HG02938 (cell line): ENCODE data around the gene RBM19.
A peak's percentile ranks its signal among the peaks of the same experiment; 100 is the strongest.
"Not testable (repeated sequence)": the region's sequence is repeated elsewhere in the genome, so short reads cannot be mapped to it uniquely, and the experiment has no call there.

ENCODE experiments used
- ATAC-seq: cut with Tn5 transposase; IDR thresholded peaks from one replicate; pipeline ENCODE4 v1.9.1; 2021; ENCODE audit warnings: mild to moderate bottlenecking, moderate library complexity; ENCODE audit not compliant: unreplicated experiment

Gene RBM19, protein sequence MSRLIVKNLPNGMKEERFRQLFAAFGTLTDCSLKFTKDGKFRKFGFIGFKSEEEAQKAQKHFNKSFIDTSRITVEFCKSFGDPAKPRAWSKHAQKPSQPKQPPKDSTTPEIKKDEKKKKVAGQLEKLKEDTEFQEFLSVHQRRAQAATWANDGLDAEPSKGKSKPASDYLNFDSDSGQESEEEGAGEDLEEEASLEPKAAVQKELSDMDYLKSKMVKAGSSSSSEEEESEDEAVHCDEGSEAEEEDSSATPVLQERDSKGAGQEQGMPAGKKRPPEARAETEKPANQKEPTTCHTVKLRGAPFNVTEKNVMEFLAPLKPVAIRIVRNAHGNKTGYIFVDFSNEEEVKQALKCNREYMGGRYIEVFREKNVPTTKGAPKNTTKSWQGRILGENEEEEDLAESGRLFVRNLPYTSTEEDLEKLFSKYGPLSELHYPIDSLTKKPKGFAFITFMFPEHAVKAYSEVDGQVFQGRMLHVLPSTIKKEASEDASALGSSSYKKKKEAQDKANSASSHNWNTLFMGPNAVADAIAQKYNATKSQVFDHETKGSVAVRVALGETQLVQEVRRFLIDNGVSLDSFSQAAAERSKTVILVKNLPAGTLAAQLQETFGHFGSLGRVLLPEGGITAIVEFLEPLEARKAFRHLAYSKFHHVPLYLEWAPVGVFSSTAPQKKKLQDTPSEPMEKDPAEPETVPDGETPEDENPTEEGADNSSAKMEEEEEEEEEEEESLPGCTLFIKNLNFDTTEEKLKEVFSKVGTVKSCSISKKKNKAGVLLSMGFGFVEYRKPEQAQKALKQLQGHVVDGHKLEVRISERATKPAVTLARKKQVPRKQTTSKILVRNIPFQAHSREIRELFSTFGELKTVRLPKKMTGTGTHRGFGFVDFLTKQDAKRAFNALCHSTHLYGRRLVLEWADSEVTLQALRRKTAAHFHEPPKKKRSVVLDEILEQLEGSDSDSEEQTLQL

DNA sequence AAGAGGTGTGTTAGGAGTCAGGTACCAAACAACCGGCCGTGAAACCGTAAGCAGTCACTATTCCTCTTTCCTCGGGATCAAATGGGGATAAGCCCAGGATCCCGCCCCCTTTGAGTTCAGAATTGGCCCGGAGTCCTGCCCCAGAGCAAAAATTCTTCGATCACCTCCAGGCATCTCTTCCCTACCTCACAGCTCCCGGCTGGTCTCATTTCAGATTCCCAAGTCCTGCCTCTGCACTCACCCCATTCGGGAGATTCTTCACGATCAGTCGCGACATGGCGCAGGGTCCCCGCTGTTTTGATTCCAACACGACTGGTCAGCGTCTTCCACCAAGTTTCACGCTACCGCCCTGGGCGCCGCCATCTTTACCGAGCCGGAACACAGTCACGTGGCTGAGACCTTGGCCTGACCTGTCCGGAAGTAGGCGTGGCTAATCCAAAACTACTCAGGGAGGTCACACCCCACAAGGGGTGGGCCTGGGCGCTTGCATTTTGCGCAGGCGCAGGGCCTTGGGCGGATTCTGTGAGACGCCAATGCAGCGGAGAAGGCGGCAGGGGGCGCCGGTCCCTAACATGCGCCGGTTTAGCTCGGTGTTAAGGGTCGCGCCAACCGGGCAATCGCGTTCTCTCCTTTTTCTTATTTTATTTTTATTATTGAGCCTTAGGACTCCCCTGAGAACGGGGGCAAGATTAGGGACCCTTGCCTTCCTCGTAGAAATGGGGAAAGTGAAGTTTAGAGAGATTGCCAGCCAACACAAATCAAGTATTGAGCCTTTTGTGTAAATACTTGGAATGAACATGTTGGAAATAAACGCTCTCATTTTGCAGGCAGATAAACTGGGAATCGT is at the start of gene RBM19:
TSS of gene RBM19 (minus strand) at position 375 of the 847 bp plus-strand sequence. CDS start at position 277, 98 bp downstream.
- ATAC-seq, result peak; percentile 96

GRCh38 chr12:114015851-114016250 is 49.7 kb upstream of the RBM19 start:
- no peak for ATAC-seq

DNA sequence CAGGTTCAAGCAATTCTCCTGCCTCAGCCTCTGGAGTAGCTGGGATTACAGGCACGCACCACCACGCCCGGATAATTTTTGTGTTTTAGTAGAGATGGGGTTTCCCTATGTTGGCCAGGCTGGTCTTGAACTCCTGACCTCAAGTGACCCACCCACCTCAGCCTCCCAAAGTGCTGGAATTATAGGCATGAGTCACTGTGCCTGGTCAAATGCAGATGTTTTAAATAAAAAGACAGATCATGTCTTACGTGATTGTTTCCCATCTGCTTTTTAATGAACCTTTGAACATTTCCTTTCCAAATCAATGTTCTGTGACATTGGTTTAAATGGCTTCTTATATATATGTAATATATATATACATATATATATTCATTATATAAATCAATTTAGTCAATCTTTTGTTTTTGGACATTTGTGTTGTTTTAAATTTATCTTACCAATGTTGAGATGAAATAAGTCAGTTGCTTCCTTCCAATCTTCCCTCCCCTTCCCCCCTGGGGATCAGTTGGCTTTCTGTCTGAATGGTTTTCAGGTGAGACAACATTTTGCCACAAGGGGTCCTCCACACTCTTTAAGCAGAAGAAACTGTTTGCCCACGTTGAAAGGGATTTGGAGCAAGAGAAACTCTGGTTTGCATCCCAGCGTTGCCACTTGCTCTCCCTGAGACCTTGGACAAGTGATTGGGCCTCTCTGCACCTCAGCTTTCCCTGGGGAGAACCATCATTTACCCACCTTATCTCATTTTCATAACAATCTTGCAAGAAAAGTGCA is 47.6 kb upstream of the RBM19 start:
- no peak for ATAC-seq

DNA sequence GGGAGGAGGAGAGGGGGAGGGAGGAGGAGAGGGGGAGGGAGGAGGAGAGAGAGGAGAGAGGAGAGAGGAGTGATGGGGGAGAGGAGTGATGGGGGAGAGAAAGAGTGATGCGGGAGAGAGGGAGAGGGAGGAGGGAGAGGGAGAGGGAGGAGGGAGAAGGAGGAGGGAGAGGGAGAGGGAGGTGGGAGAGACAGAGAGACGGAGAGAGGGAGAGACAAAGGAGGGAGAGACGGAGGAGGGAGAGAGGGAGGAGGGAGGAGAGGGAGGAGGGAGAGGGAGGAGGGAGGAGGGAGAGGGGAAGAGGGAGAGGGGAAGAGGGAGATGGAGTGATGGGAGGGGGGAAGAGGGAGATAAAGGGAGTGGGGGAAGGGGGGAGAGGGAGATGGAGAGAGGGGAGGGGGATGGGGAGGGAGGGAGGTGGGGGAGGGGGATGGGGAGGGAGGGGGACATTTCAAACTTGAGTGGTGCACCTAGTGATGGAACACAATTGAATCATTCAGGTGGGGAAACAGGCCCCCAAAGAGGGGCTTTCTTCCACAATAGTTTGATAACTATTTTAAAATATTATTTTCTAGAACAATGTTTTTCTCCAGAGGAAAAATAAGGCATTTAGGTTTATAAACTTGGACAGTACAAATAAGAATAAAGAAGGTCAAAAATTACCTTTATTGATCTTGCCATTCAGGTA is 46.8 kb upstream of the RBM19 start:
- ATAC-seq, result no peak

- ATAC-seq, result no peak
Observed at GRCh38 chr12:114011711-114012110, 45.6 kb upstream of the RBM19 start.

GRCh38 chr12:114006482-114007425 is 40.6 kb upstream of the RBM19 start:
- ATAC-seq, result no peak

- no peak for ATAC-seq
Observed at GRCh38 chr12:114004402-114004801, 38.3 kb upstream of the RBM19 start.

DNA sequence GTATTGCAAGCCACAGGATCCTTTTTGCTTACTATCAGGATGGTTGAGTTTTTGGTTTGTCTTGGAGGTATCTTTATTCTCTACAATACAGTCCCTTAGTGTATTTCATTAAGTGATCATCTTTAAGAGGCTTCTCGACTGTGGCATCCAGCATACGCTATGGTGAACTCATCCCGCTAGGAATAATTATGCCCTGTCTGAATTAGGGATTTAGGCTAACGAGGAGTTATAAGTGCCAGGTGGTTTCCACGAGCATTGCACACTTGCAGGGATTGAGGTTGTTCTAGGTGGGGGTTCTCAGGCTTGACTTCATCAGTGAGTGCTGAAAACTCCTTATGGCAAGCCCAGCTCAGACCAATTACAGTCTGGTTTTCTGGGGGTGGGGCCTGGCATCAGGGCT is 37.2 kb upstream of the RBM19 start:
- ATAC-seq, result no peak

GRCh38 chr12:114001511-114002340 is 35.6 kb upstream of the RBM19 start:
- no peak for ATAC-seq

- ATAC-seq, result no peak
Observed at GRCh38 chr12:114000861-114001260, 34.7 kb upstream of the RBM19 start.

DNA sequence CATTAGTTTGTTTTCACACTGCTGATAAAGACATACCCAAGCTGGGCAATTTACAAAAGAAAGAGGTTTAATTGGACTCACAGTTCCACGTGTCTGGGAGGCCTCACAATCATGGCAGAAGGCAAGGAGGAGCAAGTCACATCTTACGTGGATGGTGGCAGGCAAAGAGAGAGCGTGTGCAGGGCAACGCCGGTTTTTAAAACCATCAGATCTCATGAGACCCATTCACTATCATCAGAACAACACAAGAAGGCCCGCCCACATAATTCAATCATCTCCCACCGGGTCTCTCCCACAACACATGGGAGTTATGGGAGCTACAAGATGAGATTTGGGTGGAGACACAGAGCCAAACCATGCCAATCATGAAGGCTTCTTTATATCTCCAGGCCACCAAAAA is 34.1 kb upstream of the RBM19 start:
- not testable (repeated sequence) for ATAC-seq

DNA sequence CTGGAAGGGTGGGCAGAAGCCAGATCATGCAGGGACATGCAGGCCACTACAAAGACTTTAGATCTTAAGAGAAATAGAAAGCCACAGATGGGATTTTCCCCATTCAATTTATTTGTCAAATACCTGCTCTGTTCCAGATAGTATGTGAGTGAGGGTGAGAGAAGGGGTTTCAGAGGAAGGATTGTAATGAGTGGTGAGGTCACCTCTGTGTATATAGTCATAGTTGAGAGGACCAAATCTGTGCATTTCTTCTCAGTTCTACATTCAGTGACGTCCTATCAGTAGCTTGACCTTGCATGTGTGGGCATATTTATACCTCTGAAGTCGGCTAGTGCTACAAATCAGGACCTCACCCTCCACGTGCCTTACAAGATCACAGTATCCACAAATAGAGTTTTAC is 31.2 kb upstream of the RBM19 start:
- peak; percentile 37 for ATAC-seq

- ATAC-seq, result no peak
Observed at GRCh38 chr12:113996026-113996425, 29.9 kb upstream of the RBM19 start.

GRCh38 chr12:113994051-113994450 is 27.9 kb upstream of the RBM19 start:
- ATAC-seq, result no peak

- not testable (repeated sequence) for ATAC-seq
Observed at GRCh38 chr12:113992751-113993150, 26.6 kb upstream of the RBM19 start.

DNA sequence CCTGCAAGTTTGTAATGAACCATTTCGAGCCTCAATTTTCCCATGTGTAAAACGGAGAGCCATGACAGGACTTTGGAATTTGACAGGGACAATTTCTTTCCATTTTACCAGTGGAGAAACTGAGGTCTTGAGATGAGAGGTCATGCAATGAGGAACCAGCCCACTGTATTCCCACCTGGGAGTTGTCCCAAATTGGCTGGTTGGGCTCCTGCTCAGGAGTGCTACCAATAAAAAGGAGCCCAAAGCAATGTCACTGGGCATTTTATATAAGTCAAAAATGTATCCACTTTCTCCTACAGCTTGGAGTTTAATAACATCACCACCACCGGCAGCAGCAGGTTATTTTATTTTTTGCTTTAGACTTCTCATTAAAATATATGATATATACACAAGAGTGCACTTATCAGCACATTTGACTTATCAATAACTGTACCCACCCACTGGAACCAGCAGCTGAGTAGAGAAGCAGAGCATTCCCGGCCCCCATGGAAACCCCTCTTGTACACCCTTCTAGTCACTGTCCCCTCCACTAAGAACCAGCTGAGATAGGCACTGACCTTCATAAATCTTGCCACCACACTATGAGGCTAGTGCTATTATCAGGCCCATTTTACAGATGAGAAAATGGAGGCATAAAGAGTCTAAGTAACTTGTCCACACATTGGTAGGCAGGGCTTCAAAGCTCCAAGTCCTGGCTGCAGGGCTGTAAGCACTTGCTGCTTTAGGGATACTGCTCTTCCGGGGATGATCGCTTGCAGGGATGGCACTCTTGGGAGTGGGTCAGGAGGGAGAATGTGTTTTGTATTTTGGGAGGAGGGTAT is 25.3 kb upstream of the RBM19 start:
- ATAC-seq, result no peak
